CD4-positive, alpha-beta T cell treated with Interleukin-15 for 1 hour (primary cell): Measurements from ENCODE around the gene FSIP2.

Experiments
- DNase-seq: peaks from one replicate; pipeline ENCODE4 v3.0.0-alpha.2; 2020

The FSIP2 gene

GRCh38 chr2:185738679-185739472, at the start of gene FSIP2:
Gene FSIP2, plus strand, starts transcription at chr2:185738804. Its CDS starts 91 bp downstream, at chr2:185738895.
- DNase-seq: peak; percentile 20

DNA sequence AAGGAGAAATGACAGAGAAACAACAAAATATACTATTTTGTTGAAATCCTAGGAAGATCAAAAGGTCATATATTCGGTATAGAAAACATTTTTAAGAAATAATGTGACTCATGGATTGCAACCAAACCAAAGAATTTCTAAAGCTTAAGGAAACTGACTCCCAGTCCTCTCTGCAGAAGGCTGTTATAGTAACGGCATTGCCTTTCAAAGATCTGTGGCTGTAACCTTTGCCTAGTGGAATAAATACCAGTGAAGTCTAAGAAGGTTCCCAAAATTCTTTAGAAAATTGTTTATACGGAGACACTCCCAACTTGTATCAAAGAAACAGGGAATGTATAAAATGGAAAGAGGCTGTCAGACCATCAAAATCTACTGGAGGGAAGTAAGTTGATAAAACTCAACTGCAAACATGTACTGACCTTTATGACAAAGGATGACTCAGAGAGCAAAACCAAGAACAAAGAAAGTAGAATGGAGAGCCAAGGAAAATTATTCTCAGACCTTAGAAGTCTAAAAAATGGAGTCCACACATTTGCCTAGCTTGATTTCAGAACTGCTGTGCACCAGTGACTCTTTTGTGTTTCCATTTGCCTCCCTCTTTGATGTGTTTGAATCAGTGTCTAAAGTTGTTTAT, 48.6 kb upstream of the FSIP2 start:
- no peak for DNase-seq

GRCh38 chr2:185695711-185696235, 42.8 kb upstream of the FSIP2 start:
- no peak for DNase-seq

- no peak for DNase-seq
These were observed 37.7 kb upstream of the FSIP2 start for GRCh38 chr2:185700883-185701282.

- DNase-seq: no peak
These were observed 3.9 kb upstream of the FSIP2 start for GRCh38 chr2:185734658-185735057.

DNA sequence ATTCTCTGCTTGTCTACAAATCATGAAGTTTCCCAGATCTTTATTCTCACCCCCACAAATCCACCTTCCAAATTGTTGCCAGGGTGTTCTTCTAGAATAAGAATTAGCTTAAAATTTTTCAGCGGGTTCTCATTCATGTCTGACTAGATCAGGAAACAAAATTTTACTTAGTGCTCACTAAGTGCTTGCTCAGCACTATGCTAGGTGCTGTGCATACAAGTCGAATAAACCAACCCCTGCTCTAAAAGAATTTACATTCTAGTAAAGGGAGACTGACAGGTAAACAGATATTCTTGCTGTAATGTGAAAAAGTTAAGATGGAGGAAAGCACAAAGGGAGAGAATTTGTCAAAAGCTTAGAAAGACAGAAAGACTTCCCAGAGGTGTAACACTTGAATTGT, 2.4 kb upstream of the FSIP2 start:
- no peak for DNase-seq

DNA sequence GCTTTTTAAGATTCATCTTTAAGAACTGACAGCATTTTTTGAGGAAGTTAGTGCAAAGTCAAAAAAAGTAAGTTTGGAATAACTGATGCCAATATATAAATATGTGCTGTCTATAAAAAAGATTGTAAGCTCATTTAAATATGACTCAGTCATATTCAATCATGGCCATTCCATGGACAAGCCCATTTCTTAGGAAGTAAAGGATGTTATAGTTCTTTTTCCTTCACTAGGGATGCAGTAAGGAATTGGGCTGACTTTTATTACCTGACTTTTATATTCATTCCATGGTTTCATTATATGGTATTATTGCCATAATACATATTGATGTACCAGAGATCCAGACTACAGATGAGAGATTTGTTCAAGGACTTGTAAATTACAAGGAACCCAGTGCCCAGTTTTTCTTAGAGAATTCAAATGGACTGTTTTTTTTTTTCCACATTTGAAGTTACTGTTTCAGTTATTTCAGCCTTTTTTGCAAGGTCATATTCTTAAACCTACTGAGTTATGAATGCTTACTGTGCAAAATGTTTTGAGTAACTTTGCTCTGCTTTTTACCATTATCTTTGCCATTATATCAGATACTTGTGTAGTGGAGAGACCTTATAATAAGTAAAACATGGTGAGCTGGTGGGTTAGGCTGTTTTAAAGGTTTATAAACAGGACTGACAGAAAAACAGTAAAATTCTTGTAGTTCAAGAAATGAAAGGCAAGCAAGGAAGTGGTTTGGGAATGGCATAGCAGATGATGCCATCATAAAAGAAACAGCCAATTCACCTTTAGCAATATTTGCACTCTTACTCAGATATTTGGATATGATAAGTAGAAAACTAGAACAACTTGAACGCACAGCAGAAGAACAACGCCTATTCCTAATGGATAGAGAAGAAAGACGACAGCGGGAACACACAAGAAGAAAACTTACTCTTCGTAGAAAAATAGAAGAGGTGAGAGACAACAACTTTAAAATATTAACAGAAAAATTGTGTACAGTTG, 7.6 kb downstream of the FSIP2 start:
- no peak for DNase-seq

- DNase-seq: no peak
These were observed 18.8 kb downstream of the FSIP2 start for GRCh38 chr2:185757356-185757755.

DNA sequence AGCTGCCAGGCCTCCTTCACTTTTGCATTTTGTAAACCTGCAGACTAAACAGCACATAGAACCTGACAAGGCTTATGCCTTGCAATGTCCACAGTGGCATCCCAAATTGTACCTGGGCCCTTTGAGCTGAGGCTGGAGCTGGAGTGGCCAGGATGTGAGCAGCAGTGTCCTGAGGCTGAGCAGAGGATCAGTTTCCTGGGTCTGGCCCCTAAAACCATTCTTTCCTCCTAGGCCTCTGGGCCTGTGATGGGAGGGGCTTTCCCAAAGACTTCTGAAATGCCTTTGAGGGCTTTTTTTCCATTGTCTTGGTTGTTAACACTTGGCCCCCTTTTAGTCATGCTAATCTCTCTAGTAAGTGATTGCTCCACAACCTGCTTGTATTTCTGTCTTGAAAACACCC, 32.8 kb downstream of the FSIP2 start:
- no peak for DNase-seq

GRCh38 chr2:185780890-185781289, 42.3 kb downstream of the FSIP2 start:
- DNase-seq: no peak

DNA sequence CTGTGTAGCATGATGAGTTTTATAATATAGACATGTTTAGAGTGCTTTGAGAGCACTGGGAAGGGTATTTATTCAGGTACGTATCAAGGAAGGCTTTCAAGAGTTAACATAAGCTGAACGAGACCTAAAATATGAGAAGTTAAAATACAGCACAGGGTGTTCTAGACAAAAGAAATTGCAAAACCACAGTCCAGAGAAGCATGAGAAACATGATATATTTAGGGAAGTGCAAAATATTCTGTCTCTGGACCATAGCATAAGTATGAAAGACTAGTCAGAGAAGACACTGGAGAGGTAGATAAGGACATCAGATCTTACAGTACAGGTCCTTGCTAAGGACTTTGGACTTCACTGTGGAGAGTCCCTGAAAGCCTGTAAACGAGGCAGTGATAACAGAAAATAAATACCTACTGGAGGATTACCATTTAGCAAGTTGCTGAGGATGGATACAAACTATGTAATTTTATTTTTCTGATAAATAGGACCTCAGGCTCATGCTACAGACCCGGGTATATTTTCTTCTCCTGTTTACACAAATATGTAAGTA, 43.7 kb downstream of the FSIP2 start:
- no peak for DNase-seq

GRCh38 chr2:185785156-185785555, 46.6 kb downstream of the FSIP2 start:
- DNase-seq: no peak

GRCh38 chr2:185785851-185786473, 47.4 kb downstream of the FSIP2 start:
- DNase-seq: no peak

DNA sequence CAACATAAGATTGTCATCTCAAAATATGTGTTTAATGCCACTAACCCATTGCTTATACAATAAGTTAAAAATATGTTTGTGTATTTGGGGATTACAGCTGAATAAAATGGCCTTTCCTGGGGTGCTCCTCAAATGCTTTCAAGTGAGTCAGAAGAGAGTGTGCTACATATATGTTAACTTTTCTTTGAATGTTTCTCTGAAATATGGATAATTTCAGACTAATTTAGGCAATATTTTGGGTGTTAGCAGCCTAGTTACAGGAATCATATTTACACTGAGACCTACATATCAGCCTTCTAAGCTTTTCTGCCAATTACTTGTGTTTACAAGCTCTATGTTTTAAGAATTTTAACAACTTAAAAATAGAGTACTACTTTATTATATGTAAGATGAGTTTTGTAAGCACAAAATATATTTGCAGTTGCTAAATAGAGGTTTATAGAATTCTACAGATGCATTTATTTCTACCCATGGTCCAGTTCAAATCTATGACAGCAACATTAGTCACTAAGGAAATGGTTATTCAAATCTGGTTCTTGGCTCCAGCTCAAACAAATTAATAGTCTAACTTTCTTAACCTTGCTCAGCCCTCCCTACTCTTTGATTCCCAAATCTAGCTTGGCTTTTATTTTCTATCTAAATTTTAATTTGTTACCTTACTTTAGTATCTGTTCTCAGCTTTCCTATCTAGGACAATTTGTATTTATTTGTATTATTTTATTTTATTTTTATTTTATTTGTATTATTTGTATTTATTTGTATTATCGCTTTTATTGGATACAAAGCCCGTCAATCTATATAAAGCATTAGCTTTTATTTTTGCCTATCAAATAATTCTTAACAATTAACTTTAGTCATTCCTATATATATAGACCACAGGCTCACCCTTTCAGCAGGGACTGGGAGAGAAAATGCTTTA, 48.9 kb downstream of the FSIP2 start:
- no peak for DNase-seq

DNA sequence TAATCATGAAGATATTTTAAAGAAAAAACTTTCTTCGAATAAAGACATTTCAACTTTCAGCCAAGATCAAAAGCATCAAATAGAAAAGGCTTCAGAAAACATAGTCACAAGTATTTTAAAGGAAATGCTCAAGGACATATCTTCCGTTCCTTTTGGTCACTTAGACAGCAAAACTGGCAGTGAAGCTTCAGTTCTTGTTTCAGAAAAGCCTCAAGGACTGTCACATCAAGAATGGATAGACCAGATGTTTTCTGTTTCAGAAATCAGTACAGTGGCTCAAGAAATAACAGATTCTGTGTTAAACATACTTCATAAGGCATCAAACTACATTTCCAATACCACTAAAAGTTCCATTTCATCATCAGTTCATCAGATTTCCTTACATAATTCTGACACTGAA, 51.8 kb downstream of the FSIP2 start:
- DNase-seq: no peak

GRCh38 chr2:185793532-185794345, 55.1 kb downstream of the FSIP2 start:
- no peak for DNase-seq

- DNase-seq: no peak
These were observed 58.2 kb downstream of the FSIP2 start for GRCh38 chr2:185796758-185797157.

DNA sequence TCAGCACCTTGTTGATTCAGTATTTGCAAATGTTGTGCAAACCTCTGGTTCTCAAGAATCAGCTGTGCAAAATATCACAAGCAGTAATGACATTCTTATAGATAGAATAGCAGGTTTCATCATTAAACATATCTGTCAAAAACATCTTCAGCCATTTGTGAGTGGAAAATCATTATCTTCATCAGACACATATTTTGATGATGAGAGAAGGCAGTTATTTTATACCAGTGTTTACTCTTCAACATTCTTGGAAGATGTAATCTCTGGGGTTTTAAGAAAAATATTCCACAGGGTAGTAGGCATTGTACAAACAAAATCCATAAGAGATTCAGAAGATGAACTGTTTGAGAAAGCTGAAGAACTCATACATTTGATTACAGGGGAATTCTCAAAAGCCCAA, 64.3 kb downstream of the FSIP2 start:
- DNase-seq: no peak

- DNase-seq: no peak
These were observed 68.2 kb downstream of the FSIP2 start for GRCh38 chr2:185806783-185807182.

GRCh38 chr2:185807351-185807750, 68.7 kb downstream of the FSIP2 start:
- no peak for DNase-seq
